ENCODE data around the gene HSPB8.

DNA sequence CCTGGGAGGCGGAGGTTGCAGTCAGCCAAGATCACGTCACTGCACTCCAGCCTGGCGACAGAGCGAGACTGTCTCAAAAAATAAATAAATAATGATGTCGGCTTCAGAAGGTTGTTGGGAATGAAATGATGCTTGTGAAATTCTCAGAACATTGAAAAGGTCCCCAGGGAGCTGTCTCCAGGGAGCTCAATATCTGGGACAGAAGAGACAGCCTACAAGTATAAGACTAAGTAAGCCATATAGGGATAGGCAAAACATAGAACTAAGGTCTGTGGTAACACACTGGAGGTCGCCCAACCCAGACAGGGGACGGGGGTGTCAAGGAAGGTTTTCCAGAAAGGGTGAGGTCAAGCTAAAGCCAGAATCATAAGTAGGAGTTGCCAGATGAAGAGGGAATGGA lies 29.5 kb upstream of the HSPB8 start:
- no peak for TF ChIP-seq CTCF (IDR thresholded peaks at IDR 0.05)
- TF ChIP-seq ZFX (IDR thresholded peaks at IDR 0.05; ENCODE audit: borderline replicate concordance), result no peak
